HG02610 (cell line): Measurements from ENCODE around the gene TRAPPC5.

ENCODE experiments used
- ATAC-seq: cut with Tn5 transposase; IDR thresholded peaks from one replicate; pipeline ENCODE4 v1.9.1; 2021; ENCODE audit warnings: mild to moderate bottlenecking, moderate library complexity; ENCODE audit not compliant: unreplicated experiment

Gene TRAPPC5

DNA sequence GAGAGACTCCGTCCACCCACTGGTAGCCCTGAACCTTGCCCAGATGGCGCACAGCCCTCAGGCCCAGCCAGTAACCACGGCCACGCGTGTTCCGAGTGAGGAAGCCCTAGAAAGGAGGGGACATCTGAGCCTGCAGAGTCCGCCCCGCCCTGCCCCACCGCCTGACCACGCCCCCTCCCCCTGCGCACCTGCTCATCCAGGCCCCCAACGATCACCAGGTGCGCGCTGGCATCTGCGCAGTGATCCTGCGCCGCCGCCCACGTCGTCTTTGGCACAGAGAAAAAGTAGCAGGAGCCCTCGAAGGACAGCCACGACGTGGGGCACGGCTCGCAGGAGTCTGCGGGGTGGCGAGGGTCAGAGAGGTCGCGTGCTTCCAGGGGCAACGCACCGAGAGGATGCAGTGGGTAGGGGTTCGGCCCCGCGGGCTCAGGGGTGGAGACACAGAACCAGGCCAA is 49.2 kb downstream of the TRAPPC5 start:
- ATAC-seq: no peak

GRCh38 chr19:7730286-7731217 is 49.9 kb downstream of the TRAPPC5 start:
- no peak for ATAC-seq

- no peak for ATAC-seq
Measured at GRCh38 chr19:7731218-7731595, 50.6 kb downstream of the TRAPPC5 start.

DNA sequence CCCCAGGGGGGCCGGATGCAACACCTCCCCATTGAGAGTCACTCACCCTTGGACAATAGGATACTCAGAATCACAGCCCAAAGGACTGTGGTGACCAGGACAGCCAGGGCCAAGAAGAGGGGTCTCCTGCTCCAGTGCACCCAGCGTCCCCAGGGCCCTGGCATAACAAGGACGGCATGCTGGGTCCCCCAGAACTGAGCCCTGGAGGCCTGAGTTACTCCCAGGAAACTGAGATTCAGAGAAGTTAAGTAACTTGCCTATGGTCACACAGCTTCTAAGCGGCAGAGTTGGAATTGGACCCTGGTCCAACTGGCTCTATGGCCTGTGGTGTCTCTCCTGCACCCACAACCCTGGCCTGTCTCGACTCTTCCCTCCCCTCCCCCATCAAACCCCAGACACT is 51.0 kb downstream of the TRAPPC5 start:
- ATAC-seq: no peak

GRCh38 chr19:7732045-7732444 is 51.4 kb downstream of the TRAPPC5 start, which contains the start of gene CLEC4G:
TSS of gene CLEC4G (minus strand) at chr19:7732110. CDS start at chr19:7732102, 8 bp downstream.
- no peak for ATAC-seq

DNA sequence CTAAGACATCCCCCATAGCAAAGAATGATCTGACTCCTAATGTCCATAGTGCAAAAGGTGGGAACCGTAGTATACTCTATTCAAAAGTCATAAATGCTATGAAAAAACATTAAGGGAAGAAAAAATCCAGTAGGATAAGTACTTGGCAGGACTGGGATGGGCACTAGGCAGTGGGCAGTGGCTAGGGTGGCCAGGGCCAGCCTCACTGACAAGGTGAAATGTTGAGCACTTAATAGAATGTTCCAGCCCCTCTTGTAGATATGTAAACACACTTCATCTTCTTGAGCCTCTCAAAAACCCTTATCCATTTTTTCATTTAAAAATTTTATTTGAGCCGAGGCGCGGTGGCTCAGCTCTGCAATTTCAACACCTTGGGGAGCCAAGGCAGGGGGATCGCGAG is 52.7 kb downstream of the TRAPPC5 start:
- no peak for ATAC-seq

GRCh38 chr19:7734220-7735203 is 53.9 kb downstream of the TRAPPC5 start:
- no peak for ATAC-seq

GRCh38 chr19:7736148-7736547 is 55.5 kb downstream of the TRAPPC5 start:
- ATAC-seq: no peak

- no peak for ATAC-seq
Measured at GRCh38 chr19:7737215-7737614, 56.6 kb downstream of the TRAPPC5 start.
